Esophagus squamous epithelium (tissue), 5 donors: Measurements from ENCODE around the gene CACNA1D. TPM values are rescaled to one million over a fixed set of nuclear protein-coding genes. Genes with fewer than 3 reads are reported as not detected.
A peak's percentile ranks its signal among the peaks of the same experiment; 100 is the strongest.

ENCODE experiments used
- DNase-seq: peaks from one replicate; lab custom pipeline; 2025; lab: John Stamatoyannopoulos, UW
- H3K27ac ChIP-seq, 4 donors: fragments of 200-600 bp; sonication (generic); one replicate each; pipeline ENCODE4 v1.5.1; 2016 to 2019; ENCODE audit warnings: mild to moderate bottlenecking in 1 of 4
- H3K27me3 ChIP-seq, 4 donors: fragments of 200-600 bp; sonication (generic); 1 replicate in 3 of 4; 2 replicates in 1 of 4; pipeline versions ENCODE4 v1.5.1 to v1.6.0; 2017 to 2021; ENCODE audit warnings: antibody characterized with exemption in 1 of 4
- H3K36me3 ChIP-seq, 3 donors: fragments of 200-600 bp; sonication (generic); one replicate each; pipeline ENCODE4 v1.5.1; 2016 to 2019
- H3K4me1 ChIP-seq, 3 donors: fragments of 200-600 bp; sonication (generic); one replicate each; pipeline ENCODE4 v1.5.1; 2017 to 2019
- H3K4me3 ChIP-seq, 4 donors: fragments of 200-600 bp; sonication (generic); 1 replicate in 3 of 4; 2 replicates in 1 of 4; pipeline ENCODE4 v1.5.1; 2016 to 2019; ENCODE audit warnings: mild to moderate bottlenecking in 2 of 4, moderate library complexity in 1 of 4
- H3K9me3 ChIP-seq, 3 donors: fragments of 200-600 bp; sonication (generic); one replicate each; pipeline ENCODE4 v1.5.1; 2016 to 2019
- POLR2A ChIP-seq, 4 donors: fragments of 450-650 bp; IDR thresholded peaks; one replicate each; pipeline ENCODE4 v1.6.1; 2017; ENCODE audit warnings: antibody characterized with exemption in 4 of 4, mild to moderate bottlenecking in 4 of 4, moderate library complexity in 3 of 4
- WGBS, 2 donors: methylation state at CpG; one replicate each; pipeline ENCODE4 v1.1.5; 2018; 5-methylcytosine and 5-hydroxymethylcytosine counted together
- intact Hi-C: fragments of 100-400 bp; cut with DNase I; formaldehyde crosslinking; loops from one replicate; pipeline ENCODE4 v1.15.0; 2022
- total RNA-seq, 4 donors: library from RNA; depleted of rRNA; stranded (reverse); fragments of >200 nt; gene quantifications; one replicate each; pipeline ENCODE4 v1.1.0, GENCODE V29; 2016
- TF ChIP-seq, protein P1 (sequence below), 6 experiments: fragments of 450-650 bp in 4 of 6; fragments of 200-600 bp in 2 of 6; sonication (generic) in 2 of 6; IDR thresholded peaks; one replicate each; pipeline ENCODE4 v1.5.1; 2016 to 2019; ENCODE audit warnings: antibody characterized with exemption in 6 of 6, mild to moderate bottlenecking in 4 of 6, moderate library complexity in 4 of 6
- donor health status: DM: yes; HTN: yes; CAD: no.

The CACNA1D gene
- total RNA-seq, 4 donors from 2014 or later = 0.56 to 4.5 (median 3.1) TPM

DNA sequence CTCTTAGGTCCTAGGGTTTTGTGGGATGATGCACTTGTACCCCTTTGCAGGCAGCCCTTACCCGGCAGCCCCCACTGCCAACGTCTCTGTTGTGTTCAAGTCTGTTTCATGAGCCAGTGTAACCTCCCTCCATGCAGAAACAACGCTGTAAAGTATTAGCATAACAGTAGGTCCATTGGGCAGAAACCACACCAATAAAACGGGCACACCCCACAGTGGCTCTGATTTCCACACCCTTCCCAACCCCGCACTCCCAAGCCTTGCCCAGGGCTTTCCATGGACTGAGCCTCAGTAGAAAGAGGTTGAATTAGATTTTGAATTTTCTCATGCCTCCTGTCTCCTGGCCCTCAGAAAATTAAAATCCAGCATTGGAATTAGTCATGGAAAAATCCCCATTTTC is 124.5 kb downstream of the CACNA1D start:
- Histone ChIP-seq H3K4me3 (no peak overlapping the region), H3K36me3 (no peaks in the 10 kb centered on the region), H3K4me1 (no peaks in the 10 kb centered on the region), H3K27me3 (peaks cover 0 to 16% (median 0%) of the 10 kb centered on the region in 4 donors), H3K9me3 (no peaks in the 10 kb centered on the region), H3K27ac (no peak overlapping the region)
- 79 to 89% methylated on average over 3 to 4 of the region's 5 CpGs for WGBS, 2 donors
- no peak for TF ChIP-seq POLR2A (IDR thresholded peaks at IDR 0.05)
- TF ChIP-seq, protein P1, sequence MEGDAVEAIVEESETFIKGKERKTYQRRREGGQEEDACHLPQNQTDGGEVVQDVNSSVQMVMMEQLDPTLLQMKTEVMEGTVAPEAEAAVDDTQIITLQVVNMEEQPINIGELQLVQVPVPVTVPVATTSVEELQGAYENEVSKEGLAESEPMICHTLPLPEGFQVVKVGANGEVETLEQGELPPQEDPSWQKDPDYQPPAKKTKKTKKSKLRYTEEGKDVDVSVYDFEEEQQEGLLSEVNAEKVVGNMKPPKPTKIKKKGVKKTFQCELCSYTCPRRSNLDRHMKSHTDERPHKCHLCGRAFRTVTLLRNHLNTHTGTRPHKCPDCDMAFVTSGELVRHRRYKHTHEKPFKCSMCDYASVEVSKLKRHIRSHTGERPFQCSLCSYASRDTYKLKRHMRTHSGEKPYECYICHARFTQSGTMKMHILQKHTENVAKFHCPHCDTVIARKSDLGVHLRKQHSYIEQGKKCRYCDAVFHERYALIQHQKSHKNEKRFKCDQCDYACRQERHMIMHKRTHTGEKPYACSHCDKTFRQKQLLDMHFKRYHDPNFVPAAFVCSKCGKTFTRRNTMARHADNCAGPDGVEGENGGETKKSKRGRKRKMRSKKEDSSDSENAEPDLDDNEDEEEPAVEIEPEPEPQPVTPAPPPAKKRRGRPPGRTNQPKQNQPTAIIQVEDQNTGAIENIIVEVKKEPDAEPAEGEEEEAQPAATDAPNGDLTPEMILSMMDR (IDR thresholded peaks at IDR 0.05) = no peak
- intact Hi-C loops = no loop called here
- DNase-seq = no peak

- no peak for DNase-seq
- WGBS, 2 donors = 77 to 79% methylated on average over 10 of the region's 10 CpGs
- Histone ChIP-seq H3K9me3 (no peaks in the 10 kb centered on the region), H3K4me1 (peaks cover 0 to 15% (median 5%) of the 10 kb centered on the region in 3 donors), H3K27ac (no peak overlapping the region), H3K36me3 (no peaks in the 10 kb centered on the region), H3K4me3 (no peak overlapping the region), H3K27me3 (peaks cover 0 to 22% (median 0%) of the 10 kb centered on the region in 4 donors)
- TF ChIP-seq, protein P1 (IDR thresholded peaks at IDR 0.05) = no peak
- no peak for TF ChIP-seq POLR2A (IDR thresholded peaks at IDR 0.05)
- intact Hi-C loops = no loop called here
Observed at GRCh38 chr3:53624061-53624857, 129.8 kb downstream of the CACNA1D start.

DNA sequence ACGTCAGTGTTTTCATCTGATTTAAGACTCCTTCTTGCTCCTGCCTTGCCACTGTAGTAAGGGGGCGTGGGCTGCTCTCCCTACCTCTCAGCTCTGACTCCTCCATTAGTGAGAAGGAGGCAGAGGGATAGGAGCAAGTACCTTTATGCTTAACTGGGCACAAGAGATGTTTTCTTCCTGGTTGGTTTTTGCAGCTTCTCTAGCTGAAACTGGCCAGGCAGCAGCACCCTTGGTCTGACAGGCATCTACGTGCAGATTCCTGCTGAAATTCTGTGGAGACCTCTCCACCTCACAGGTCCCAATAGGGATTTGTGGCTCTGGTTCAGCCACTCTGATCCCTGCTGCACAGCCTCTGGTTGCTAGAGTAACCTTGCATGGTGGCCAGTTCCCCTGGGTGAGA is 132.5 kb downstream of the CACNA1D start:
- DNase-seq = no peak
- intact Hi-C loops = no loop called here
- 73 to 79% methylated on average over 2 of the region's 3 CpGs for WGBS, 2 donors
- peaks cover 0 to 34% (median 11%) of the 10 kb centered on the region in 3 donors for H3K4me1 ChIP-seq
- H3K27ac ChIP-seq = no peak overlapping the region
- H3K9me3 ChIP-seq = peaks cover 0 to 7% (median 4%) of the 10 kb centered on the region in 3 donors
- H3K27me3 ChIP-seq = peaks cover 0 to 26% (median 0%) of the 10 kb centered on the region in 4 donors
- H3K4me3 ChIP-seq = no peak overlapping the region
- TF ChIP-seq, protein P1 (IDR thresholded peaks at IDR 0.05) = no peak
- no peak for TF ChIP-seq POLR2A (IDR thresholded peaks at IDR 0.05)
- H3K36me3 ChIP-seq = no peaks in the 10 kb centered on the region

DNA sequence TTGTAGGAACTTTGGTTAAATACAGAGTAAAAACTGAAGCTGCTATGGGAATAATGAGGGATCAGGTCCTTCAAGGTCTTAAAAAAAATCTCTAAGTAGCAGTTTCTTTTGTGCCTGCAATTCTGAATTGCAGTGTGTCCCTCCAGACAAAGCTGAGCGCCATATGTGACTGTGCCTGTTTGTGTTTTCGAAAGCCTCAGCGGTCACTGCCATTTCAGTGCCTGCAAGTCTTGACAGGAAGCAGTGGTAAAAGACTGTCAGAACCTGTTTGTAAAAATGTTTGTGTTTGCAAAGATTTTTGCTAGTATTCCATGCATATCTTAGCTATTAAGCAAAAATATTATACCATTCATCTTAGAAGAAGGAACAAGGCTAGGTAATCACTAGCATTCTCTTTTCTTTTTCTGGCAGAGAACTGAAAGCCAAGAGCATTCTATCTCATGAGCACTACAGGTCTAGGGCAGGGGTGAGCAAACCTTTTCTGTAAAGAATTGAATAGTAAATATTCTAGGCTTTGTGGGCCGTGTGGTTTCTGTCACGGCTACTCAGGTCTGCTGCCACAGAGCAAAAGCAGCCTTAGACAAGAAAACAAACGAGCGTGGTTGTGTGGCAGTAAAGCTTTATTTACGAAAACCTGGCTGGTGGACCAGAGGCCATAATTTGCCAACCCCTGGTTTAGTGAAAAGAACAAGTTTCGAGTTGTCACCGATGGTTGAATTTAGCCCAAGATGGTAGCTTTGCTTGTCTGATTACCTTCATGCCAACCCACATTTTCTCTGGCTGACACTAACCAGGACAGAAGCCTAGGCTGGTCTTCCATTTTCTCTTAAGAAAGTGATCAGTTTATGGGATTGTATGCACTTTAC is 134.4 kb downstream of the CACNA1D start:
- no peak for TF ChIP-seq POLR2A (IDR thresholded peaks at IDR 0.05)
- TF ChIP-seq, protein P1 (IDR thresholded peaks at IDR 0.05) = no peak
- Histone ChIP-seq H3K4me1 (peaks cover 0 to 34% (median 11%) of the 10 kb centered on the region in 3 donors), H3K9me3 (peaks cover 0 to 9% (median 6%) of the 10 kb centered on the region in 3 donors), H3K4me3 (no peak overlapping the region), H3K27me3 (peaks cover 0 to 27% (median 0%) of the 10 kb centered on the region in 4 donors), H3K27ac (peak overlapping the region in 3 of 4 donors; percentile 15 to 43 (median 42)), H3K36me3 (no peaks in the 10 kb centered on the region)
- WGBS, 2 donors = 23 to 51% methylated on average over 10 of the region's 10 CpGs
- intact Hi-C loops = no loop called here
- DNase-seq = no peak
